Measurements from ENCODE around the gene HSPG2.

The HSPG2 gene

GRCh38 chr1:21933397-21934248 is 3.5 kb downstream of the HSPG2 start:
- Histone ChIP-seq H3K36me3 (ENCODE audit: control insufficient read depth in 2 of 2, insufficient read depth in 2 of 2, low read length in 2 of 2) (no peaks in the 10 kb centered on the region), H3K27ac (ENCODE audit: low read depth in 2 of 2, low read length in 2 of 2) (peak overlapping the region; percentile 63 to 70), H3K4me3 (ENCODE audit: low read length in 2 of 2) (peak overlapping the region in 1 of 2 donors; percentile 50), H3K27me3 (ENCODE audit: control insufficient read depth in 2 of 2, insufficient read depth in 2 of 2, low read length in 2 of 2) (no peaks in the 10 kb centered on the region), H3K9me3 (ENCODE audit: control insufficient read depth in 2 of 2, low read length in 2 of 2) (no peaks in the 10 kb centered on the region), H3K9ac (ENCODE audit: low read depth in 1 of 2, low read length in 2 of 2) (peak overlapping the region; percentile 41 to 61), H3K4me1 (ENCODE audit: control insufficient read depth in 2 of 2, insufficient read depth in 2 of 2, low read length in 2 of 2) (peaks cover 52 to 75% of the 10 kb centered on the region in 2 donors)

- no peak overlapping the region for H3K4me3 ChIP-seq (ENCODE audit: low read length in 2 of 2)
Measured at GRCh38 chr1:21932127-21932526, 5.0 kb downstream of the HSPG2 start.

GRCh38 chr1:21931171-21932093 is 5.7 kb downstream of the HSPG2 start:
- H3K27ac ChIP-seq (ENCODE audit: low read depth in 2 of 2, low read length in 2 of 2), result peak overlapping the region; percentile 69 to 70
- no peaks in the 10 kb centered on the region for H3K27me3 ChIP-seq (ENCODE audit: control insufficient read depth in 2 of 2, insufficient read depth in 2 of 2, low read length in 2 of 2)
- peaks cover 64 to 88% of the 10 kb centered on the region in 2 donors for H3K4me1 ChIP-seq (ENCODE audit: control insufficient read depth in 2 of 2, insufficient read depth in 2 of 2, low read length in 2 of 2)
- peaks cover 0 to 2% of the 10 kb centered on the region in 2 donors for H3K36me3 ChIP-seq (ENCODE audit: control insufficient read depth in 2 of 2, insufficient read depth in 2 of 2, low read length in 2 of 2)
- no peak overlapping the region for H3K4me3 ChIP-seq (ENCODE audit: low read length in 2 of 2)
- H3K9ac ChIP-seq (ENCODE audit: low read depth in 1 of 2, low read length in 2 of 2), result peak overlapping the region; percentile 24 to 54
- no peaks in the 10 kb centered on the region for H3K9me3 ChIP-seq (ENCODE audit: control insufficient read depth in 2 of 2, low read length in 2 of 2)

More at GRCh38 chr1:21932127-21932526, 5.0 kb downstream of the HSPG2 start:
- Histone ChIP-seq H3K9ac (ENCODE audit: low read depth in 1 of 2, low read length in 2 of 2) (peak overlapping the region; percentile 5 to 45), H3K36me3 (ENCODE audit: control insufficient read depth in 2 of 2, insufficient read depth in 2 of 2, low read length in 2 of 2) (peaks cover 0 to 2% of the 10 kb centered on the region in 2 donors), H3K9me3 (ENCODE audit: control insufficient read depth in 2 of 2, low read length in 2 of 2) (no peaks in the 10 kb centered on the region), H3K4me1 (ENCODE audit: control insufficient read depth in 2 of 2, insufficient read depth in 2 of 2, low read length in 2 of 2) (peaks cover 59 to 85% of the 10 kb centered on the region in 2 donors), H3K27ac (ENCODE audit: low read depth in 2 of 2, low read length in 2 of 2) (peak overlapping the region; percentile 69 to 70), H3K27me3 (ENCODE audit: control insufficient read depth in 2 of 2, insufficient read depth in 2 of 2, low read length in 2 of 2) (no peaks in the 10 kb centered on the region)

- Histone ChIP-seq H3K27me3 (ENCODE audit: control insufficient read depth in 2 of 2, insufficient read depth in 2 of 2, low read length in 2 of 2) (no peaks in the 10 kb centered on the region), H3K9ac (ENCODE audit: low read depth in 1 of 2, low read length in 2 of 2) (peak overlapping the region; percentile 24 to 54), H3K36me3 (ENCODE audit: control insufficient read depth in 2 of 2, insufficient read depth in 2 of 2, low read length in 2 of 2) (peaks cover 0 to 2% of the 10 kb centered on the region in 2 donors), H3K4me3 (ENCODE audit: low read length in 2 of 2) (no peak overlapping the region), H3K4me1 (ENCODE audit: control insufficient read depth in 2 of 2, insufficient read depth in 2 of 2, low read length in 2 of 2) (peaks cover 64 to 87% of the 10 kb centered on the region in 2 donors), H3K9me3 (ENCODE audit: control insufficient read depth in 2 of 2, low read length in 2 of 2) (no peaks in the 10 kb centered on the region), H3K27ac (ENCODE audit: low read depth in 2 of 2, low read length in 2 of 2) (peak overlapping the region; percentile 69 to 70)
Measured at GRCh38 chr1:21930629-21931170, 6.4 kb downstream of the HSPG2 start.

GRCh38 chr1:21930080-21930571 is 7.0 kb downstream of the HSPG2 start:
- Histone ChIP-seq H3K9ac (ENCODE audit: low read depth in 1 of 2, low read length in 2 of 2) (peak overlapping the region in 1 of 2 donors; percentile 33), H3K36me3 (ENCODE audit: control insufficient read depth in 2 of 2, insufficient read depth in 2 of 2, low read length in 2 of 2) (peaks cover 0 to 2% of the 10 kb centered on the region in 2 donors), H3K27ac (ENCODE audit: low read depth in 2 of 2, low read length in 2 of 2) (peak overlapping the region; percentile 69 to 70), H3K4me1 (ENCODE audit: control insufficient read depth in 2 of 2, insufficient read depth in 2 of 2, low read length in 2 of 2) (peaks cover 58 to 88% of the 10 kb centered on the region in 2 donors), H3K4me3 (ENCODE audit: low read length in 2 of 2) (no peak overlapping the region), H3K27me3 (ENCODE audit: control insufficient read depth in 2 of 2, insufficient read depth in 2 of 2, low read length in 2 of 2) (no peaks in the 10 kb centered on the region), H3K9me3 (ENCODE audit: control insufficient read depth in 2 of 2, low read length in 2 of 2) (no peaks in the 10 kb centered on the region)

- peaks cover 52 to 77% of the 10 kb centered on the region in 2 donors for H3K4me1 ChIP-seq (ENCODE audit: control insufficient read depth in 2 of 2, insufficient read depth in 2 of 2, low read length in 2 of 2)
- H3K4me3 ChIP-seq (ENCODE audit: low read length in 2 of 2), result no peak overlapping the region
- no peaks in the 10 kb centered on the region for H3K27me3 ChIP-seq (ENCODE audit: control insufficient read depth in 2 of 2, insufficient read depth in 2 of 2, low read length in 2 of 2)
- peak overlapping the region; percentile 38 to 81 for H3K9ac ChIP-seq (ENCODE audit: low read depth in 1 of 2, low read length in 2 of 2)
- H3K27ac ChIP-seq (ENCODE audit: low read depth in 2 of 2, low read length in 2 of 2), result peak overlapping the region; percentile 92 to 98
- no peaks in the 10 kb centered on the region for H3K9me3 ChIP-seq (ENCODE audit: control insufficient read depth in 2 of 2, low read length in 2 of 2)
- peaks cover 0 to 2% of the 10 kb centered on the region in 2 donors for H3K36me3 ChIP-seq (ENCODE audit: control insufficient read depth in 2 of 2, insufficient read depth in 2 of 2, low read length in 2 of 2)
Measured at GRCh38 chr1:21927533-21928237, 9.4 kb downstream of the HSPG2 start.

GRCh38 chr1:21926814-21927532 is 10.1 kb downstream of the HSPG2 start:
- Histone ChIP-seq H3K27ac (ENCODE audit: low read depth in 2 of 2, low read length in 2 of 2) (peak overlapping the region; percentile 92 to 98), H3K27me3 (ENCODE audit: control insufficient read depth in 2 of 2, insufficient read depth in 2 of 2, low read length in 2 of 2) (no peaks in the 10 kb centered on the region), H3K36me3 (ENCODE audit: control insufficient read depth in 2 of 2, insufficient read depth in 2 of 2, low read length in 2 of 2) (peaks cover 0 to 2% of the 10 kb centered on the region in 2 donors), H3K4me1 (ENCODE audit: control insufficient read depth in 2 of 2, insufficient read depth in 2 of 2, low read length in 2 of 2) (peaks cover 51 to 70% of the 10 kb centered on the region in 2 donors), H3K4me3 (ENCODE audit: low read length in 2 of 2) (peak overlapping the region in 1 of 2 donors; percentile 15), H3K9me3 (ENCODE audit: control insufficient read depth in 2 of 2, low read length in 2 of 2) (no peaks in the 10 kb centered on the region), H3K9ac (ENCODE audit: low read depth in 1 of 2, low read length in 2 of 2) (peak overlapping the region; percentile 60 to 81)

- Histone ChIP-seq H3K4me1 (ENCODE audit: control insufficient read depth in 2 of 2, insufficient read depth in 2 of 2, low read length in 2 of 2) (peaks cover 42 to 66% of the 10 kb centered on the region in 2 donors), H3K36me3 (ENCODE audit: control insufficient read depth in 2 of 2, insufficient read depth in 2 of 2, low read length in 2 of 2) (peaks cover 0 to 2% of the 10 kb centered on the region in 2 donors), H3K9ac (ENCODE audit: low read depth in 1 of 2, low read length in 2 of 2) (peak overlapping the region in 1 of 2 donors; percentile 81), H3K4me3 (ENCODE audit: low read length in 2 of 2) (no peak overlapping the region), H3K27ac (ENCODE audit: low read depth in 2 of 2, low read length in 2 of 2) (peak overlapping the region; percentile 92 to 98), H3K9me3 (ENCODE audit: control insufficient read depth in 2 of 2, low read length in 2 of 2) (no peaks in the 10 kb centered on the region), H3K27me3 (ENCODE audit: control insufficient read depth in 2 of 2, insufficient read depth in 2 of 2, low read length in 2 of 2) (no peaks in the 10 kb centered on the region)
Measured at GRCh38 chr1:21926065-21926464, 11.0 kb downstream of the HSPG2 start.

Data from mucosa of rectum (tissue), 2 donors.